GM23338 (cell line): ENCODE data around the gene CFHR3. TPM values are rescaled to one million over a fixed set of nuclear protein-coding genes. Genes with fewer than 3 reads are reported as not detected.
"Not testable (repeated sequence)": the region's sequence is repeated elsewhere in the genome, so short reads cannot be mapped to it uniquely, and the experiment has no call there.

Source experiments
- ATAC-seq: fragments of 200-7000 bp; cut with Tn5 transposase; 3 replicates; pipeline ENCODE4 v1.9.1; 2020
- DNase-seq: peaks from one replicate; pipeline ENCODE4 v3.0.0-alpha.2; 2015; ENCODE audit warnings: low spot score
- H2AFZ ChIP-seq: fragments of 200-600 bp; sonication (generic); 2 replicates; pipeline ENCODE4 v1.8.0; 2016; ENCODE audit warnings: antibody characterized with exemption, mild to moderate bottlenecking, moderate library complexity
- H3F3A ChIP-seq: fragments of 200-600 bp; sonication (generic); replicated peaks from 2 replicates; pipeline ENCODE4 v1.8.0; 2017; ENCODE audit warnings: antibody characterized with exemption, mixed run types, low read depth
- H3K27ac ChIP-seq: fragments of 200-600 bp; sonication (generic); 2 replicates; pipeline ENCODE4 v1.6.1; 2016; ENCODE audit warnings: low read depth
- H3K27me3 ChIP-seq: fragments of 200-600 bp; sonication (generic); 2 replicates; pipeline ENCODE4 v1.8.0; 2016; ENCODE audit warnings: mild to moderate bottlenecking, mixed run types, moderate library complexity; ENCODE audit not compliant: insufficient read depth
- H3K36me3 ChIP-seq: fragments of 200-600 bp; sonication (generic); 2 replicates; pipeline ENCODE4 v1.8.0; 2016; ENCODE audit warnings: mild to moderate bottlenecking; ENCODE audit not compliant: insufficient read depth
- H3K4me1 ChIP-seq: fragments of 200-600 bp; sonication (generic); 2 replicates; pipeline ENCODE4 v1.8.0; 2016; ENCODE audit warnings: mild to moderate bottlenecking, moderate library complexity; ENCODE audit not compliant: insufficient read depth
- H3K4me2 ChIP-seq: fragments of 200-600 bp; sonication (generic); 2 replicates; pipeline ENCODE4 v1.7.1; 2017; ENCODE audit warnings: mixed run types
- H3K4me3 ChIP-seq: fragments of 200-600 bp; sonication (generic); 2 replicates; pipeline ENCODE4 v1.6.1; 2016; ENCODE audit warnings: mixed run types
- H3K79me2 ChIP-seq: fragments of 200-600 bp; sonication (generic); replicated peaks from 2 replicates; pipeline ENCODE4 v1.8.0; 2017; ENCODE audit warnings: mild to moderate bottlenecking; ENCODE audit not compliant: insufficient read depth
- H3K9me2 ChIP-seq: fragments of 200-600 bp; sonication (generic); 2 replicates; pipeline ENCODE4 v1.8.0; 2017; ENCODE audit not compliant: insufficient read depth
- H4K20me1 ChIP-seq: fragments of 200-600 bp; sonication (generic); replicated peaks from 2 replicates; pipeline ENCODE4 v1.8.0; 2017; ENCODE audit warnings: mild to moderate bottlenecking; ENCODE audit not compliant: insufficient read depth
- H3K27ac Mint-ChIP-seq: 2 replicates; pipeline ENCODE4 v1.8.0; 2020; ENCODE audit warnings: inconsistent platforms, mild to moderate bottlenecking, moderate library complexity, mixed read lengths
- H3K27me3 Mint-ChIP-seq: 3 replicates; pipeline ENCODE4 v1.8.0; 2022; ENCODE audit warnings: low read depth, mild to moderate bottlenecking, moderate library complexity, mixed read lengths, inconsistent platforms; ENCODE audit not compliant: insufficient read depth, poor library complexity
- H3K36me3 Mint-ChIP-seq: 3 replicates; pipeline ENCODE4 v1.8.0; 2021; ENCODE audit warnings: low read depth, mild to moderate bottlenecking, inconsistent platforms, moderate library complexity, mixed read lengths
- H3K4me1 Mint-ChIP-seq: 3 replicates; pipeline ENCODE4 v1.8.0; 2020; ENCODE audit warnings: mild to moderate bottlenecking, inconsistent platforms, mixed read lengths
- H3K4me3 Mint-ChIP-seq: 3 replicates; pipeline ENCODE4 v1.8.0; 2021; ENCODE audit warnings: moderate library complexity, mild to moderate bottlenecking, inconsistent platforms, mixed read lengths
- H3K9me3 Mint-ChIP-seq: 3 replicates; pipeline ENCODE4 v1.8.0; 2020; ENCODE audit warnings: moderate library complexity, mild to moderate bottlenecking, inconsistent platforms, mixed read lengths
- EZH2 ChIP-seq: fragments of 200-600 bp; sonication (generic); IDR thresholded peaks from one replicate; pipeline ENCODE4 v1.8.0; 2017; ENCODE audit warnings: antibody characterized with exemption, mild to moderate bottlenecking, low read depth; ENCODE audit not compliant: unreplicated experiment
- JUNB ChIP-seq: IDR thresholded peaks from one replicate; pipeline ENCODE4 v1.6.1; 2016; ENCODE audit warnings: antibody characterized with exemption; ENCODE audit not compliant: unreplicated experiment
- NANOG ChIP-seq: IDR thresholded peaks from 2 replicates; pipeline ENCODE4 v1.6.1; 2016; ENCODE audit warnings: antibody characterized with exemption, borderline replicate concordance
- POLR2AphosphoS5 ChIP-seq: IDR thresholded peaks from 2 replicates; pipeline ENCODE4 v1.6.1; 2016; ENCODE audit warnings: antibody characterized with exemption, low read depth
- REST ChIP-seq: IDR thresholded peaks from one replicate; pipeline ENCODE4 v1.6.1; 2018; ENCODE audit warnings: antibody characterized with exemption; ENCODE audit not compliant: unreplicated experiment
- ZNF114 ChIP-seq: fragments of 250-450 bp; sonication (Bioruptor Pico); IDR thresholded peaks from 2 replicates; pipeline ENCODE4 v1.5.0; 2020; ENCODE audit warnings: mild to moderate bottlenecking, moderate library complexity
- ZNF462 ChIP-seq: fragments of 250-450 bp; sonication (Bioruptor Pico); IDR thresholded peaks from 2 replicates; pipeline ENCODE4 v1.5.0; 2020; ENCODE audit warnings: mild to moderate bottlenecking, moderate library complexity
- polyA plus RNA-seq: library from polyadenylated mRNA; unstranded; fragments of >200 nt; fragmentation: Nextera tagmentation; extraction: Ambion mirVana; gene quantifications from 2 replicates; pipeline ENCODE4 v1.2.1, GENCODE V29; 2016
- total RNA-seq: library from RNA; depleted of rRNA; stranded (reverse); fragments of >200 nt; shearing (Covaris generic); gene quantifications from 2 replicates; pipeline ENCODE4 v1.2.3, GENCODE V29; 2014
- TF ChIP-seq, protein P1 (sequence below): IDR thresholded peaks from 2 replicates; pipeline ENCODE4 v1.6.1; 2016; ENCODE audit warnings: antibody characterized with exemption

The CFHR3 gene
- total and polyA plus RNA-seq, 2 experiments from 2014 or later: 0.17 to 2.2 TPM

GRCh38 chr1:196797891-196798290 is 23.3 kb downstream of the CFHR3 start (continued):
- no peak for TF ChIP-seq ZNF114
- TF ChIP-seq REST: no peak
- TF ChIP-seq NANOG: no peak
- no peak for TF ChIP-seq POLR2AphosphoS5
- TF ChIP-seq JUNB: no peak

DNA sequence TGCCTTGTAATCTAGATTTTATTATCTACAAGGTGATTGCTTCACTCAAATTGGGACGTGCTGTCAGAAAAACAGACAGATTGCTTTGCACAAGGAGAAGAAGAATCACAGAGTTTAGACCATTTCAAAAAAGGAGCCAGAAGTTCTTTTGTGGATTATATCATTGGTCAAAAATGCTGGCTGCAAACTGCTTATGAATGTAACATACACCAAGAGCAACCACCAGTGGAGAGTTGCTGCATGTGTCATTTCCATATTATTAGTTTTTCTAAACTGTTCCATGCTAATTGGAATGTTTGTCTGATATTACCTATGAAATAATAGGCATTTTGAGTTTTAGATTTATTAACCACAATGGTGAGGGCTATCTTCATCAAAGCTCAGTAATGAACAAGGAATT is 27.3 kb downstream of the CFHR3 start:
- not testable (repeated sequence) for H3K27me3 Mint-ChIP-seq, H3K4me1 Mint-ChIP-seq, H3K9me3 Mint-ChIP-seq, H3K9me2 ChIP-seq, H3K27me3 ChIP-seq, H3K4me2 ChIP-seq, H3K79me2 ChIP-seq, ATAC-seq, H4K20me1 ChIP-seq, H3K27ac Mint-ChIP-seq, H3F3A ChIP-seq, H3K4me3 ChIP-seq, H3K36me3 Mint-ChIP-seq, H3K36me3 ChIP-seq, H2AFZ ChIP-seq, H3K4me1 ChIP-seq, H3K4me3 Mint-ChIP-seq, DNase-seq, H3K27ac ChIP-seq

- no peak for ATAC-seq
- no peaks in the 10 kb centered on the region for H3K9me3 Mint-ChIP-seq
- Histone ChIP-seq H3K27me3 (no peaks in the 10 kb centered on the region), H3F3A (no peaks in the 10 kb centered on the region), H4K20me1 (no peaks in the 10 kb centered on the region), H3K4me1 (no peaks in the 10 kb centered on the region), H2AFZ (no peak overlapping the region), H3K79me2 (no peaks in the 10 kb centered on the region), H3K27ac (no peak overlapping the region), H3K36me3 (no peaks in the 10 kb centered on the region), H3K9me2 (no peaks in the 10 kb centered on the region), H3K4me3 (no peak overlapping the region), H3K4me2 (no peak overlapping the region)
- no peak overlapping the region for H3K4me3 Mint-ChIP-seq
- no peaks in the 10 kb centered on the region for H3K36me3 Mint-ChIP-seq
- no peaks in the 10 kb centered on the region for H3K27me3 Mint-ChIP-seq
- TF ChIP-seq ZNF462 (no peak), EZH2 (no peak), POLR2AphosphoS5 (no peak), ZNF114 (no peak), JUNB (no peak)
- TF ChIP-seq, protein P1, sequence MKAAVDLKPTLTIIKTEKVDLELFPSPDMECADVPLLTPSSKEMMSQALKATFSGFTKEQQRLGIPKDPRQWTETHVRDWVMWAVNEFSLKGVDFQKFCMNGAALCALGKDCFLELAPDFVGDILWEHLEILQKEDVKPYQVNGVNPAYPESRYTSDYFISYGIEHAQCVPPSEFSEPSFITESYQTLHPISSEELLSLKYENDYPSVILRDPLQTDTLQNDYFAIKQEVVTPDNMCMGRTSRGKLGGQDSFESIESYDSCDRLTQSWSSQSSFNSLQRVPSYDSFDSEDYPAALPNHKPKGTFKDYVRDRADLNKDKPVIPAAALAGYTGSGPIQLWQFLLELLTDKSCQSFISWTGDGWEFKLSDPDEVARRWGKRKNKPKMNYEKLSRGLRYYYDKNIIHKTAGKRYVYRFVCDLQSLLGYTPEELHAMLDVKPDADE: no peak
- H3K4me1 Mint-ChIP-seq: no peaks in the 10 kb centered on the region
- H3K27ac Mint-ChIP-seq: no peak overlapping the region
- DNase-seq: no peak
Observed at GRCh38 chr1:196808529-196809235, 34.0 kb downstream of the CFHR3 start.
